HG02763 (cell line): ENCODE measurements around the gene CRY2.

Source experiments
- ATAC-seq: cut with Tn5 transposase; IDR thresholded peaks from one replicate; pipeline ENCODE4 v1.9.1; 2021; ENCODE audit warnings: mild to moderate bottlenecking, moderate library complexity; ENCODE audit not compliant: unreplicated experiment

The CRY2 gene

DNA sequence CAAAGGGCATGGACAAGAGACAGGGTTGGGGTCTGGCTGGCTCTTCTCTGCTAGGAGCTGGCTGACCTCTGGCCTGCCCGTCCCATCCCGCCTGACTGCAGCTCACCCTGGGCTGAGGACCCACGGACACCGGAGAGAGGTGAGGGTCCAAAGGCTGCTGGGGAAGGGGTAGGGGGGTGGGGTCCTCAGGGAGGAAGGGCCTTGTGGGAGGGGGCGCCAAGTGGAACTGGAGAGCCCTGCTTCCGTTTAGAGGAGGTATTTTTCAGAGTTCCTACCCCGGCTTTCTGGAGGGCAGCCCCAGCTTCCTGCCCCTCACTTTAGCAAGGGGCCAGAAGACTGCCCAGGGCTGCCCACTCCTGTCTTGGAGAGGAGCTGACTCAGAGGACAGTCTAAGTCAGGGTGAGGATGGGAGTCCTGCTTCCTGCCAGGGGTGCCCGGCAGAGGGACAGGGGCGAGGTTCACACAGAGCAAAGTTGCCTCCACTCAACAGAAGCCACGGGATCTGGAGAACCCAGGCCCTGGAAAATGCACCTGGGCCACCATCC is 82.3 kb downstream of the CRY2 start:
- peak; percentile 8 for ATAC-seq

DNA sequence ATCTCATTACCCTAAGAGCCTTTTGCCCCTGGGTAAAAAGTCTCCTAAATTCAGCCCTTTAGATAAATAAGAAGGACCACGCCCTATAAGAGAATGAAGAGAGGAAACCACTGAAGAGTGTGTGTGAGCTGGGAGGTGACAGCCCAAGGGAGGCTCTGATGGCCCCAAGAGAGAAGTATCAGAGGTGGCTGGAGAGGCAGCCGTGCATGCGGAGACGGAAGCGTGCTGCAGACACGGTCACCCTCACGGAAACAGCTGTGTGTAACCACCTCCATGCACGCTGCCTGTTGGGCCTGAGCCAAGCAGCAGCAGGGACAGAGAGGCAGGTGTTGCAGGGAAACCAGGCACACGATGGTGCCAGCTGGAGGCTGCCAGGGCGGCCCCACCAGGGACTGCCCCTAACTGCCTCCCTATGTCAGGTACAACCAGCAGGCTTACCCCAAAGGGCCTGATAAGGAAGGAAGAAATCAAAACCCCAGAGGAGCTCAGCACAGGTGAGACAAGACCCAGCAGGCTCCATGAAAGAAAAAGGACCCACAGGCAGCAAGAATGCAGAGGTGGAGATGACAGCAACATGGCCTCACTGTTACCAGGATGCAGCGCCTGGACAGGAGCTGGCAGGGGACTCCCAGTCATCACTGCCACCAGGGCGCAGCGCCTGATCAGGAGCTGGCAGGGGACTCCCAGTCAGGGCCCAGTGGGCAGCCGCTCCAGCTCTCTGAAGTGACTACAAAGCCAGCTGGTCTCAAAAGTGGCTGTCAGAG is 82.9 kb downstream of the CRY2 start:
- peak; percentile 87 for ATAC-seq

DNA sequence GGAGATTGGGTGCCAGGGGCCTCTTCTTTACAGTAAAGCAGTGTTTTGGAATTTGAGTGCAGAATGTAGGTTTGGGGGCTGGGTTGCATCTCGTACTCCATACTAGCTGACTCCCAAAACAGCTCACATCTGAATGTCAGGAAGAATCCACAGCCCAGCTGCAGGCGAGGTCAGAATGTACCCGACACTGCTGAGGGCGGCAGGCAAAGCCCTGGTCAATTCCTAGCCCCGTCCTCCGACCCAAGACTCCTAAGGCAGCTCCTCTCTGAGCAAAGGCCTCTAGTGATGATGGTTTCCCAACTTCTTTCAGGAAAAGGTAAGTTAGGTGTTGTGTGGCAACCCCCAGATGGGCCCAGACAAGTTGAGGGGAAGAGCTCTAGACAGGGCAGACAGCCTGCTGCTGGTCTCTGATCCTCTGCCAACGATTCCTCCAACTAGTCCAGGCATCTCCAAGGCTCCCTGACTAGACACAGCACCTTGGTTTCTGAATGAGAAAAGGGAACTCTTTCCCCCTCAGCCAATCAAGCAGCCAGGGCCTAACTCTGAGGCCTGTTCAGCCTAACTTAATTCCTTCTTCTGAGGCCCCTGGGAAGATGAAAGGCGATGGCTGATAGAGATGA is 83.8 kb downstream of the CRY2 start:
- ATAC-seq = no peak

DNA sequence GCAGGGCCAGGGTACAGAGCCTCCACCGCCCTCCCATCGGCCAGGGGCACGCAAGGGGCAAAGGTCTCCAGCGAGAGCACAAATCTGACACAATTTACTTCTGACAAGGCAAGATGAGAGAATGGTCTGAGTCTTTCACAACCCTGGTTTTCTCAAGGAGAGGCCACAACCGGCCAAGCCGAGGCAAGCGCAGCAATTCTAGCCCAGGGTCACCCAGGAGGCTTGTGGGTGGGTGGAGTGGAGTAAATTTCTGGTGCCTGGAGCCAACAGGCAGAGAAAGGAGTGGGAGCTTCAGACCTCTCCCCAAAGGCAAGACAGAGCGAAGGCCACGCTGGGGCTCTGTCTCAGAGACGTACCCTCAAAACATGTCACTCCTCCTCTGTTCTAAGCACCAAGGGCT is 84.5 kb downstream of the CRY2 start:
- ATAC-seq = no peak

DNA sequence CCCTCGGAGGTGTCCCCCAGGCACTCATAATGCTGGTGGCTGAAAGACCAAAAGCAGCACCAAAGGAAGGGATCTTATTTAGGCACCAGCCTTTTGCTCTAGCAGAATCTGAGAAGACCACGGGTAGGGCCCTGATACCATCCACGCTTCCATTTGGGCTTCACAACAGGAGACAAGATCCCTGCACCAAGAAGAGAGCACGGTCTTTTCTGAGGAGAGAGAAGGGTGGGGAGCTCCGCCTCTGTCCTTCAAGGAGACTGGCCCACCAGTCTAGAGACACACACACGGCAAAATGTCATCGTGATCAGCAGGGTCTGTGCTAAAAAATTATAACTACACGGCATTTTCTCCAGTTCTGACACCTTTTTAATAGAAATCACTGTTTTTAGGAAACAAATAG is 84.9 kb downstream of the CRY2 start:
- no peak for ATAC-seq
